GM19239 (cell line): ENCODE measurements around the gene ZSCAN5A.
"Not testable (repeated sequence)": the region's sequence is repeated elsewhere in the genome, so short reads cannot be mapped to it uniquely, and the experiment has no call there.

Experiments
- DNase-seq: peaks from one replicate; pipeline ENCODE4 v3.0.0; 2011; ENCODE audit warnings: low spot score; ENCODE audit not compliant: insufficient read length
- FAIRE-seq: peaks from 2 replicates; lab custom pipeline; 2011; peaks lifted over from hg19 to GRCh38; lab: Jason Lieb, UNC

ZSCAN5A gene

DNA sequence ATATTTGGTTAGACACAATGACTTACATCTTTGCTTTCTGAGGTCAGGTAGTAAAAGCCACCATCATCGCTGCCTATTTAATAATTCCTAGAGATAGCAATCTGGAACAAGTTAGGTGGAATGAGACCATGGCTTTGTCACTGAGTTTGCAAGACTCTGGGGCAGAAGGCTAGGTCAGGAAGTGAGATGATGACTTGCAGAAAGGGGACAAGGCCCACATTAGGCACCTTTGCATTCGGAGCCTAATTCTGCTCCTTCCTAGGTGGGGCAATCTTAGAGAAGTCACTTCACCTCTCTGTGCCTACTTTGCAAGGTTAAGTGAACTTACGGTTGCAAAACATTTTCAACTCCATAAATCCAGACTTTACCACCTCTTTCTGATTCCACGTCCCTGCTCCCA, 31.8 kb downstream of the ZSCAN5A start:
- DNase-seq: no peak
- no peak for FAIRE-seq

DNA sequence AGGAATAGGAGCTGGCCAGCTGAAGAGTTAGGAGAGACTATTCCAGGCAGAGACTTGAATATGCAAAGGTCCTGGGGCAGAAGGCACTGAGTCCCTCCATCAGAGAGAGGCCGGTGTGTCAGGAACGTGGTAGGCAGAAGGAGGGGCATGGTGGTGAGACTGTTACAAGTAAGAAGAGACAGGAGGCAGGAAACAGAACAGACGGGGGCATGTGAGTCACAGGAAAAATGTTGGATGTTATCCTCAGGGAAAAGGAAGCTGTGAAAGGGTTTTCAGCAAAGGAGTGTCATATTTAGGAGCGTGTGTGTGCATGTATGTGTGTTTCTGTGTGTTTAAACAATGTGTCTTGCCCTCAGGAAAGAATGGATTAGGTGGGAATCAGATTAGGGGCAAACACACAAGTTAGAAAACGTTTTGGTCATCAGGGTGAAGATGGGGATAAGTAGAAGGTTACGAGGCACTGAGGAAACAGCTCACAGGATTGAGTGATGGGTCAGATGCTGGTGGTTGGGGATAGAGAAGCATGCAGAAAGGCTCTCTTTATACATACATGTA, 41.0 kb downstream of the ZSCAN5A start:
- FAIRE-seq (no peak), DNase-seq (no peak)

DNA sequence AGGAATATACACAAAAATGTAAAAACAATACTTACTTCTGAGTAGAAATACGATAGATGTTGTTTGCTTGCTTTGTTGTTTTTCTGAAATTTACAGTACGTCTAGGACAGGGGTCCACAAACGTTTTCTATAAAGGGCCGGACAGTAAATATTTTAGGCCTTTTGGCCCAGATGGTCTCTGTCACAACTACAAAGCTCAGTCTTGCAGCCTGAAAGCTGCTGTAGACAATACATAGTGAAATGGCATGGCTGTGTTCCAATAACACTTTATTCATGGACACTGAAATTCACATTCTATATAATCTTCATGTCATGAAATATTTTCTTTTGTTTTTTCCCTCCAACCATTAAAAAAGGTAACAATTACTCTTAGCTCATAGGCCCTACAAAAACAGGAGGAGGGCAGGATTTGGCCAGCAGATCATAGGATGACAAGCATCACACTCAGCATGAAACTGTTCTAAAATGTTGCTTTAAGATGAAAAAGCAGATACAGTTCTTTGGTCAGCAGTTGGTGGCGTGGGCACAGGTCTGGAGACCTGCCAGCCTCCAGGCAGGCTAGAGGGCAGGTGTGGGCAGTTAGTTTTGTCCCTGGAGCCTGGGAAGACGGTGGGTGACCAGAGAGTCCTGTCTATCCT, 42.4 kb downstream of the ZSCAN5A start, which contains the start of gene EDDM13:
Gene EDDM13, plus strand, starts transcription at position 588 of the 638 bp plus-strand sequence. CDS start 87 bp downstream, outside the sequence.
- FAIRE-seq: no peak
- DNase-seq: no peak

DNA sequence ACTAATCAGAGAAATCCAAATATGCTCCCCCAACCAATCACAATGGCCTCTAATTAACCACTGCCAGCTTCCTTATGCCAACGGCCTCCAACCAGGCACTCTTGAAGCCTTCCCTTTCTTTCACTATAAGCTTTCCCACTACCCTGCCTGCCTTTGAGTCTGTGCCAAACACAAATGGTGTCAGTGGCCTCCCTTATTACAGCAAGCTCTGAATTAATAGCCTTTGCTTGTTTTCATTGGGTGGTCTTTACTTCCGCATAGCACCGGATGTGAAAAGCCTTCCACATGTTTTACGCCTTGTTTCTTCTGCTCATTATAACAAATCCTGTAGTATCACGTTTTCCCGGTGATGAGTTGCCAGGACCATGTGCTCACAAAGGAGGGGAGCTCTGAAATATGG, 43.5 kb downstream of the ZSCAN5A start:
- FAIRE-seq (no peak), DNase-seq (no peak)

DNA sequence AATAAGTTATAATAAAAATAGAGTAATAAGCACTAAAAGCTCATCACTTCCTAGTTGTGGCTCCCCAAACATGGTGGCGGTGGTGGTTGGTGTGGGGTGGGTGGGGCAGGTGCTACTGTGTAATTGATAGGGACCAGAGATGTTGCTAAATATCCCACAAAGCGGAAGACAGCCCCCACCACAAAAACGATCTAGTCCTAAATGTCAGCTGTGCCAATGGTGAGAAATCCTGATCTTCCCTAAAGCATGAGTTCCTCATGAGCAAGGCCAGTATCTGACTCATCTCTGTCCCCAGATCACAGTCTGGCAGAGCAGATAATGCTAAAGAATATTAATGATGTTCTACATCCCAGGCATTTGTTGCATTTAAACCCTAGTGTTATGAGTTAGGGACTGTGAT, 44.0 kb downstream of the ZSCAN5A start:
- DNase-seq (no peak), FAIRE-seq (no peak)

DNA sequence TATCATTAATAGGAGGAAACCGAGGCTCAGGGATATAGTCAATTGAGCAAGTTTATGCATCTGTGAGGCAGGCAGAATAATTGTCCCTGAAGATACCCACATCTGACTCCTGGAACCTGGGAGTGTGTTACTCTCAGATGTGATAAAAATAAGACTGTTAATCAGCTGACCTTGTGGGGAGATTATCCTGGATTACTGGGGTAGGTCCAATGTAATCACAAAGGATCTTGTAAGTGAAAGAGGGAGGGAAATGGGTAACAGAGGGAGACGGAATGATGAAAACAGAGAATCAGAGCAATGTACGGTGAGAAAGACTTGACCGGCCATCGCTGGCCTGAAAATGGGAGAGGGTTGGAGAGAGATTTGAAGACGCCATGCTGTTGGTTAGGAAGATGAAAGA, 45.3 kb downstream of the ZSCAN5A start:
- FAIRE-seq (no peak), DNase-seq (no peak)

DNA sequence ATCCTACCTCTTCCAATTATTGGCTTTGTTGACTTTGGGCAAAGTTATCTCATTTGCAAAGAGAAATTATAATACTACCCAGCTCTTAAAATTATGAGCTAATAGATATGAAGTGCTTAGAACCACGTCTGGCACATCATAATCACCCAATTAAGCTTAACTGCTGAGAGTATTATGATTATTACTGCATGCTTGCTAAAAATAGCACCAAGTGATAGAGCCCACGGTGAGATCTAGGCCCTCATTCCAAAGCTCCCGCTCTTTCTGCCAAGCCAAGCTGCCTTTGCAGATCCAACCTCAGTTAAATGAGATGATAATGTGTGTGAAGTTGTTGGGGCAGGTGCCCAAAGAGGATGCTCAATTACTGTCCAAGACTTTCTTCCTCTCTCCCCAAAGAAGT, 48.6 kb downstream of the ZSCAN5A start:
- no peak for FAIRE-seq
- DNase-seq: no peak

DNA sequence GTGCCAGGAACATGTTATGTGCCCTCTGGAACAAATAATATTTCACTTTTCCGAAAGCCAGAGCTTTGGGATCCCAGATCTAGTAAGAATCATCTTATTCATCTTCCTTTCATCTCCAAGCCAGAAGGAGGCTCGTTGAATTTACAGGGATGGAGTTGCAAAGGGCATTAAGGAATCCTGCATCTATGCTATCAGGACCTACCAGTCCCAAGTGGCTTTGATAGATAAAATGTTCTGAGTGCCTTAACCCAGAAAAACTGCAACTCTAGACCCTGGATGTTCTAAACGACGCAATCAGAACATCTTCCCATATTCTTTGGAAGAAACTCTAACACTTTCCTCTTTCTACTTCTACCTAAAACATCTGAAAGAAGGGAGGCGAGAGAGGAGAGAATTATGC, 51.3 kb downstream of the ZSCAN5A start:
- no peak for DNase-seq
- FAIRE-seq: no peak

DNA sequence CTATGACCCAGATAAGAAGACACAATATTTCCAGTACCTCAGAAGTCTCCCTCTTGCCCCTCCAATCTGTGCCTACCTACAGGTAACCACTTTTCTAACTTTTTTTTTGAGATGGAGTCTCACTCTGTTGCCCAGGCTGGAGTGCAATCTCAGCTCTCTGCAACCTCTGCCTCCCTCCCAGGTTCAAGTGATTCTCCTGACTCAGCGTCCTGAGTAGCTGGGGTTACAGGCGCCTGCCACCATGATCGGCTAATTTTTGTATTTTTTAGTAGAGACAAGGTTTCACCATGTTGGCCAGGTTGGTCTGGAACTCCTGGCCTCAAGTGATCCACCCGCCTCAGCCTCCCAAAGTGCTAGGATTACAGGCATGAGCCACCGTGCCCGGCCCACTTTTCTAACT, 52.7 kb downstream of the ZSCAN5A start:
- not testable (repeated sequence) for DNase-seq, FAIRE-seq

DNA sequence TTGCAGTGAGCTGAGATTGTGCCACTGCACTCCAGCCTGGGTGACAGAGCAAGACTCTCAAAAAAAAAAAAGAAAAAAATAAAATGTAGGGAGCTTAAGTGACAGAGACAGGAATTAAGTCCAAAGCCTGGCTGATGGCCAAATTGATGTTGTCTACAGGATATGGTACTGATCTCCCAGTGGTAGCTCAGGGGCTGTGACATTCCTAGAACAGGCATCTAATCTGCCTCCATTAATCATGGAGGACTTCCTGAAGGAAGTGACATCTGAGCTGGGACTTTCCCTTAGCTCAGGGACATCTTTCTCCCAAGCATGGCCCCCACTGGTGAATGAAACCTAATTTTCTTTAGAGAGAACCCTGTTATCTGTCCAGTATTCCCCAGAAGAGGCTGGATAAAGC, 53.5 kb downstream of the ZSCAN5A start:
- no peak for FAIRE-seq
- DNase-seq: no peak

DNA sequence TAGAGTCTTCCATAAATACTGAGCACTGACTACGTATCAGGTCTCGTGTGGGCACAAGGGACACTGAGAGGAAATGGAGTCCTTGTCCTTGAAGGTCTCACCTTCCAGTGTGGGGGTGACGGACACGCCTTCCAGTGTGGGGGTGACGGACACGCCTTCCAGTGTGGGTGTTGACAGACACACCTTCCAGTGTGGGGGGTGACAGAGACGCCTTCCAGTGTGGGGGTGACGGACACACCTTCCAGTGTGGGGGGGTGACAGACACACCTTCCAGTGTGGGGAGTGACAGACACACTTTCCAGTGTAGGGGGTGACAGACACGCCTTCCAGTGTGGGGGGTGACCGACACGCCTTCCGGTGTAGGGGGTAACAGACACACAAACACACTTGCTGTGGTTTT, 56.4 kb downstream of the ZSCAN5A start:
- DNase-seq: no peak
- no peak for FAIRE-seq

DNA sequence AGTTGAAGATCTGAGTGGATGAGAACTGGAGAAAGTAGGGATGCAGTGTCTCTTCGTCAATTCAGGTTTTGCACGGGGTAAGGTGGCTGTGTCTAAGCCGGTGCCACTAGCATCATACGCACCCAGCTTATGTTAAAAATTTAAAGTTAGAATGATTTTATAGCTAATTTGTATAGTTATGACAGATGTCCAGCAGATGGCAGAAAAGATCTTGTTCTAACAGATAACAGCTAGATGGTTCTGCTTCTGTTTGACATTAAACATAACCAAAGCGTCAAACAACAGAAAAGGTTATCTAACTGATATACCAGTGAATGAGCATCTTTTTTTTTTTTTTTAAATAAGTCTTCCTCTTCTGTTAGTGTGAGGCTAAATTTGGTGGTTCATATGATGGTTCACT, 60.9 kb downstream of the ZSCAN5A start:
- peak; percentile 31 for FAIRE-seq
- peak; percentile 16 for DNase-seq

DNA sequence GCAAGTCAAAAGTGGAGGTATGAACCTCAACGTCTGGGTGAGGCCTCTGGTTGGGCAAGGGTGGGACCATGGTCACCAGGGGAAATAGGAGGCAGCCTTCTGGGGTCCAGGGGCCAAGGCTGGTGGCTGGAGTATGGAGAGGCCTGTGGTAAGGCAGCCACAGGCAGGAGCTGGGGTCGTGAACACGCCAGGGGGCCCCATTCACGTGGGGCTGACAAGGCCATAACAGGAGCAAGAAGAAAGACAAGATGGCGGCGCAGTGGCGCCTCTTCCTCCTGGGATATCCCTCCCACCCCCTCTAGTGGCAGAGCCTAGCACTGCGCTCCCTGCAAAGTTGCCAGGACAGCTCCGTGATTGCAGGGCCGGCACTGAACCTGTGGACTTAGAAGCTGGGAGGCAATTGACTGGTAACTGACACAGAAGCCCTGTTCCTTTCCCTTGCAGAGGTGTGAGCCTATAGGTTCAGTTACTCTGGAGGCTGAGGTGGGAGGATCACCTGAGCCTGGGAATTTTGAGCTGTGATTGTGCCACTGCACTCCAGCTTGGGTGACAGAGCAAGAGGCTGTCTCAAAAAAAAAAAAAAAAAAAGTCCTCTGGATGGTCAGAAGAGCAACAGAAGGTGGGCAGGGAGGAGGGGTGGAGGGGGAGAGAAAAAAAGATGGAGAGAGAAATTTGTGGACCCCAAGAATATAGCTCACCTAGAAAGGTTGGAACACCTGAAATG, 61.8 kb downstream of the ZSCAN5A start:
- no peak for FAIRE-seq
- peak; percentile 47 for DNase-seq

DNA sequence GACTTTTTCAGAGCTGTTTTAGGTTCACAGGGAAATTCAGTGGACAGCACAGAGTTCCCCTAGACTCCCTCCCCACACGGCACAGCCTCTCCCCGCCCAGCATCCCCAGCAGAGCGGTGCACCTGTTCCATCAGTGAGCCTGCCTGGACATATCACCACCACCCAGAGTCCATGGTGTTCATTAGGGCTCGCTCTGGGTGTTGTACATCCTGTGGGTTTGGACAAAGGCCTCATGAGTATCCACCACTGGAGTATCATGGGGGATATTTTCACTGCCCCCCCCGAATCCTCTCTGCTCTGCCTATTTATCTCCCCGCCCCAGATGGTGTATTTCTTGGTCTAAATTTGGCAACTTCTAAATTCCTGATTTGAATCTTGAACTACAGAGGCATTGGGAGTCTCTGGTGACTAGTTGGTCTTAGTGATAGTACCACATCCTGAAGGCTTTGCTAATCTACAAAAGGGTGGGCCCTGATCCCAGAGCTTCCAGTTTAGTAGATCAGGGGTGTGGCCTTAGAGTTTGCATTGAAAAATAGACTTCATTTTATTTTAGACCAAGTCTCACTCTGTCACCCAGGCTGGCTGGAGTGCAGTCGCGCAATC, 65.8 kb downstream of the ZSCAN5A start:
- FAIRE-seq, DNase-seq: not testable (repeated sequence)

DNA sequence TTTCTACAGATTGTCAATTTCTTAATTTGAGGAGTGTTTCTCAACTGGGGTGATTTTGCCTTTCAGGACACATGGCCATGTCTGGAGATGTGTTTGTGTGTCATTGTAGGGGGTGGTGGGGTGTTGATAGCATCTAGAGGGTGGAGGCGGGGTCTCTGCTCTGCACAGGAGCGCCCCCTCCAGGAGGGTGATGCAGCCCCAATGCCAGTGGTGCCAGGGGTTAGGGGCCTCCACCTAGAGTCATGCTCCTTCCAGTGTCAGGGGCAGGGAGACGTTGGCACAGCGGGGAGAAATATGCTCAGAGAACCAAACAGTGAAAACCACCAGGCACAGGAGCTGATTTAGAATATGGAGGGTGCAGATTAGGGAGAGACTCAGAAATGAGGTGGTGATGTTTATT, 68.9 kb downstream of the ZSCAN5A start:
- DNase-seq: not testable (repeated sequence)

DNA sequence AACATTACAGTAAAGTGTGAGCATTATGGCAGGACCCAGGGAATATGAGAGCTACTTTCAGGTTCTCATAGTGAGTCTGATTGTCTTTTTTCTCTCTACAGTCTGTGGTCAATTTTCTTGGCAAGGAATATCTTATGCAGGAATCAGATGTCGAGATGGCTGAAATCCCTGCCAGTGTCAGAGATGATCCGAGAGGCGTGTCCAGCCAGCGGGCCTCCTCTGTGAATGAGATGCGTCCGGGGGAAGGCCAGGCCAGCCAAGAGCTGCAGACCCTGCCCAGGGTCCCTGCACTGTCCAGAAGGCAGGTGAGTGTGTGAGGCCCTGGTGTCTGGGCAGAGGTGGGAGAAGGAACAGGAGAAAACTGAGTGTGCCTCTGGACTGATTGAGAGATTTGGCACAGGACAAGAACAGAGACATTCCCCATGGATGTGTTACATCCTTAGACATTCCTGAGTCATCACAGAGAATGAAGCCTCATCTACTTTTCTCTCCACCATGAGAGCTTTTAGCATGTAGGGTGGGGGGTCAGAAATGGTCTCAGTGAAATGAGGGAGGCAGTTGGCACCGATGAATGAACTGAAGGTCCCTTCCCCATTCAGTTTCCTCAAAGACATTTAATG, 69.4 kb downstream of the ZSCAN5A start:
- FAIRE-seq (no peak), DNase-seq (no peak)

More for the DNA sequence above, 68.9 kb downstream of the ZSCAN5A start:
- FAIRE-seq: not testable (repeated sequence)

DNA sequence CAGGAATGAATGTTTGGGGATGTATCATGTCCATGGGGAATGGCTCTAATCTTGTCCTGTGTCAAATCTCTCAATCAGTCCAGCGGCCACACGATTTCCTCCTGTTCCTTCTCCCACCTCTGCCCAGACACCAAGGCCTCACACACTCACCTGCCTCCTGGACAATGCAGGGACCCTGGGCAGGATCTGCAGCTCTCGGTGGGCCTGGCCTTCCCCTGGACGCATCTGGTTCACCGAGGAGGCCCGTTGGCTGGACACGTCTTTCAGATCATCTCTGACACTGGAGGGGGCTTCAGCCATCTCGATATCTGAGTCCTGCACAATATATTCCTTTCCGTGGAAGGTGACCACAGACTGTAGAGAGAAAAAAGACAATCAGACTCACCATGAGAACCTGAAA, 91.2 kb downstream of the ZSCAN5A start:
- FAIRE-seq (no peak), DNase-seq (no peak)

DNA sequence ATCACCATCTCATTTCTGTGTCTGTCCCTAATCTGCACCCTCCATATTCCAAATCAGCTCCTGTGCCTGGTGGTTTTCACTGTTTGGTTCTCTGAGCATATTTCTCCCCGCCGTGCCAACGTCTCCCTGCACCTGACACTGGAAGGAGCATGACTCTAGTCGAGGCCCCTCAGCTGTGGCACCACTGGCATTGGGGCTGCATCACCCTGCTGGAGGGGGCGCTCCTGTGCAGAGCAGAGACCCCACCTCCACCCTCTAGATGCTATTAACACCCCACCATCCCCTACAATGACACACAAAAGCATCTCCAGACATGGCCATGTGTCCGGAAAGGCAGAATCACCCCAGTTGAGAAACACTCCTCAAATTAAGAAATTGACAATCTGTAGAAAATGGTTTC, 91.7 kb downstream of the ZSCAN5A start:
- FAIRE-seq (no peak), DNase-seq (no peak)

DNA sequence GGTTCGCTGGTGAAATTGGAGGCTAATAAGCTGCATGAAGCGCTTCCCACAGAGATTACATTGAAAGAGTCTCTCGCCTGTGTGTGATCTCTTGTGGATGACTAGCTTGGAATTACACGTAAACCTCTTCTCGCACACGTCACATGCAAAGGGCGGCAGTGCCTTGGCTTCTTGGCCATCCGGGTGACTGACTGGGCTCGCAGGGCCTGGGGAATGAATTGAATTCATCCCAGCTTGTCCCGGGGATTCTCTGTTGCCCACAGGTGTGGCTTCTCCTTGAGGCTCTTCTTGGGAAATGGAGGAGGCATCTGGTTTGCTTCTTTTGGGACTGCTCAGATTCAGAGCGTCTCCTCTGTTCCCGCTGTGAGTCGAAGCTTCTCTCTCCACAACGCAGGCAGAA, 92.8 kb downstream of the ZSCAN5A start:
- FAIRE-seq (no peak), DNase-seq (no peak)

DNA sequence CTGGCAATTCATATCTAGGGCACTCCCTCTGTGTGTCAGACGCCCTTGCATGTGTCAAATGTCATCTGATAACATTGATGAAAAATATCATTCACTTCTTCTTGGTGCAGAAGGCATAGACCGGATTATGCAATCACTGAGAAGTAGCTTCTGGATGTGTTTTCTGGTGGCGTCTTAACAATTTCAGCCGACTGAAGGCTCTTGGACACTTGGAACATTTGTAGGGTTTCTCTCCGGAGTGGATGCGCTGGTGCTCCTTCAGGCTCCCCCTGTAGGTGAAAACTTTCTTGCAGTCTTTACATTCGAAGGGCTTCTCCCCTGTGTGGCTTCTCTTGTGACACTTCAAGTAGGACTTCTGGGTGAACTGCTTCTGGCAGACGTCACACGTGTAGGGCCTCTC, 93.2 kb downstream of the ZSCAN5A start:
- not testable (repeated sequence) for DNase-seq, FAIRE-seq

DNA sequence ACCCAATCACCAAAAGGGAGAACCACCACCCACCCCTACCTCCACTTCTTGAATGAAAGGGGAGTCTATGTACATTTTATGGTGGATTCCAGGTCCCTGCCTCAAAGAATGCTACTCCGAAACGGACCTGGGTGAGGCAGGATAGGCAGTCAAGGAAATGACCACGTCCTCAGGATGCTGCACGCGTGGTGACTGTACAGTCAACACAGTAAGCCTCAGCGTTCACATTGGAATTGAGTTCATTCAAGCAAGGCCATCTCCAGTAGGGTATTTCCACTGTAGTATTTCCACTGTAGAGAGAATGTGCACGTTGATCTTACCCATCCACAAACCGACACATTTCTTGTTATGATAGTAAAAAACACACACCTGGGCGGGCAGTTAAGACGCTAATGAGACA, 95.7 kb downstream of the ZSCAN5A start:
- FAIRE-seq: no peak
- no peak for DNase-seq
